H9 (cell line): Measurements from ENCODE around the gene TTC31. TPM values are rescaled to one million over a fixed set of nuclear protein-coding genes. Genes with fewer than 3 reads are reported as not detected.

ENCODE experiments used
- DNase-seq: peaks from one replicate; pipeline ENCODE4 v3.0.0-alpha.2; 2017
- H2AFZ ChIP-seq: one replicate; pipeline ENCODE4 v1.6.1; 2013; ENCODE audit warnings: mild to moderate bottlenecking, low read length, control low read depth, moderate library complexity
- H2AK5ac ChIP-seq: 2 replicates; pipeline ENCODE4 v1.6.1; 2013; ENCODE audit warnings: low read length, control low read depth, mixed read lengths; ENCODE audit not compliant: insufficient read length
- H2BK120ac ChIP-seq: one replicate; pipeline ENCODE4 v1.6.1; 2013; ENCODE audit warnings: low read depth, mild to moderate bottlenecking, low read length, control low read depth, inconsistent platforms; ENCODE audit not compliant: poor library complexity, severe bottlenecking
- H2BK12ac ChIP-seq: 2 replicates; pipeline ENCODE4 v1.6.1; 2013; ENCODE audit warnings: low read length, control low read depth, mixed read lengths, low read depth; ENCODE audit not compliant: insufficient read length
- H2BK15ac ChIP-seq: 2 replicates; pipeline ENCODE4 v1.6.1; 2013; ENCODE audit warnings: low read depth, low read length, control low read depth
- H2BK20ac ChIP-seq: one replicate; pipeline ENCODE4 v1.6.1; 2013; ENCODE audit warnings: low read depth, mild to moderate bottlenecking, low read length, control low read depth, inconsistent platforms; ENCODE audit not compliant: poor library complexity, severe bottlenecking
- H2BK5ac ChIP-seq: 2 replicates; pipeline ENCODE4 v1.6.1; 2013; ENCODE audit warnings: low read length, control low read depth, mixed read lengths; ENCODE audit not compliant: insufficient read length
- H3K14ac ChIP-seq: 2 replicates; pipeline ENCODE4 v1.6.1; 2013; ENCODE audit warnings: low read length, control low read depth; ENCODE audit not compliant: insufficient read depth
- H3K18ac ChIP-seq: 2 replicates; pipeline ENCODE4 v1.6.1; 2013; ENCODE audit warnings: low read depth, mild to moderate bottlenecking, mixed read lengths, low read length, control low read depth; ENCODE audit not compliant: insufficient read length
- H3K23ac ChIP-seq: 2 replicates; pipeline ENCODE4 v1.6.1; 2013; ENCODE audit warnings: low read length, control low read depth, mixed read lengths, low read depth; ENCODE audit not compliant: insufficient read length
- H3K23me2 ChIP-seq: 2 replicates; pipeline ENCODE4 v1.6.1; 2013; ENCODE audit warnings: low read depth, mild to moderate bottlenecking, mixed read lengths, low read length, control low read depth; ENCODE audit not compliant: insufficient read length, poor library complexity, severe bottlenecking
- H3K27ac ChIP-seq: 2 replicates; pipeline ENCODE4 v1.5.1; 2013; ENCODE audit warnings: low read length, control low read depth, mixed read lengths, low read depth; ENCODE audit not compliant: insufficient read length
- H3K27me3 ChIP-seq: 2 replicates; pipeline ENCODE4 v1.6.1; 2013; ENCODE audit warnings: low read length, control low read depth, inconsistent platforms; ENCODE audit not compliant: insufficient read depth
- H3K4ac ChIP-seq: 2 replicates; pipeline ENCODE4 v1.6.1; 2013; ENCODE audit warnings: low read depth, mild to moderate bottlenecking, control low read depth, inconsistent platforms, low read length, moderate library complexity
- H3K4me1 ChIP-seq: 2 replicates; pipeline ENCODE4 v1.6.1; 2013; ENCODE audit warnings: low read length, control low read depth, inconsistent platforms; ENCODE audit not compliant: insufficient read depth
- H3K4me2 ChIP-seq: 2 replicates; pipeline ENCODE4 v1.6.1; 2013; ENCODE audit warnings: low read length, control low read depth, mixed read lengths; ENCODE audit not compliant: insufficient read length, insufficient read depth
- H3K56ac ChIP-seq: 2 replicates; pipeline ENCODE4 v1.6.1; 2013; ENCODE audit warnings: low read depth, mild to moderate bottlenecking, mixed read lengths, low read length, control low read depth; ENCODE audit not compliant: insufficient read length
- H3K79me1 ChIP-seq: 2 replicates; pipeline ENCODE4 v1.6.1; 2013; ENCODE audit warnings: low read depth, mild to moderate bottlenecking, moderate library complexity, low read length, control low read depth, inconsistent platforms; ENCODE audit not compliant: insufficient read depth, poor library complexity, severe bottlenecking
- H3K79me2 ChIP-seq: 2 replicates; pipeline ENCODE4 v1.6.1; 2013; ENCODE audit warnings: low read length, control low read depth, inconsistent platforms; ENCODE audit not compliant: insufficient read depth
- H3K9ac ChIP-seq: 2 replicates; pipeline ENCODE4 v1.6.1; 2013; ENCODE audit warnings: low read length, control low read depth, mixed read lengths; ENCODE audit not compliant: insufficient read length; ENCODE audit errors: extremely low read depth
- H3K9me3 ChIP-seq: one replicate; pipeline ENCODE4 v1.6.1; 2013; ENCODE audit warnings: low read depth, low read length, inconsistent platforms; ENCODE audit not compliant: control insufficient read depth
- H3T11ph ChIP-seq: one replicate; pipeline ENCODE4 v1.6.1; 2013; ENCODE audit warnings: mild to moderate bottlenecking, low read length, control low read depth, inconsistent platforms
- H4K20me1 ChIP-seq: one replicate; pipeline ENCODE4 v1.6.1; 2013; ENCODE audit not compliant: control insufficient read depth, insufficient read length, insufficient read depth
- H4K5ac ChIP-seq: 2 replicates; pipeline ENCODE4 v1.6.1; 2013; ENCODE audit warnings: low read depth, mild to moderate bottlenecking, mixed read lengths, low read length, control low read depth; ENCODE audit not compliant: insufficient read length
- H4K8ac ChIP-seq: replicated peaks from 2 replicates; pipeline ENCODE4 v1.6.1; 2013; ENCODE audit warnings: low read length, control low read depth, mixed read lengths, low read depth; ENCODE audit not compliant: insufficient read length
- H4K91ac ChIP-seq: 2 replicates; pipeline ENCODE4 v1.6.1; 2013; ENCODE audit warnings: low read depth, mild to moderate bottlenecking, moderate library complexity, mixed read lengths, low read length, control low read depth; ENCODE audit not compliant: insufficient read length
- H3K27ac Mint-ChIP-seq, 3 experiments: 2 replicates in 2 of 3; 3 replicates in 1 of 3; pipeline ENCODE4 v1.8.0; 2020 to 2021; ENCODE audit warnings: mixed read lengths in 3 of 3, mild to moderate bottlenecking in 1 of 3, moderate library complexity in 1 of 3
- H3K27me3 Mint-ChIP-seq: 2 replicates; pipeline ENCODE4 v1.8.0; 2021; ENCODE audit warnings: low read depth, mild to moderate bottlenecking, moderate library complexity, mixed read lengths
- H3K36me3 Mint-ChIP-seq, 3 experiments: 2 replicates in 2 of 3; 3 replicates in 1 of 3; pipeline ENCODE4 v1.8.0; 2020 to 2021; ENCODE audit warnings: low read depth in 3 of 3, mixed read lengths in 3 of 3; ENCODE audit not compliant: insufficient read depth in 1 of 3
- H3K4me1 Mint-ChIP-seq, 2 experiments: 2 replicates each; pipeline ENCODE4 v1.8.0; 2020; ENCODE audit warnings: mixed read lengths in 2 of 2
- H3K4me3 Mint-ChIP-seq, 2 experiments: 2 replicates in 1 of 2; 3 replicates in 1 of 2; pipeline ENCODE4 v1.8.0; 2020 to 2021; ENCODE audit warnings: mild to moderate bottlenecking in 2 of 2, mixed read lengths in 2 of 2, moderate library complexity in 1 of 2
- H3K9me3 Mint-ChIP-seq, 2 experiments: 2 replicates in 1 of 2; 3 replicates in 1 of 2; pipeline ENCODE4 v1.8.0; 2020; ENCODE audit warnings: mild to moderate bottlenecking in 2 of 2, mixed read lengths in 2 of 2, moderate library complexity in 1 of 2
- WGBS: extraction: QIAGEN DNeasy Blood & Tissue Kit; methylation state at CpG from one replicate; pipeline ENCODE4 v1.1.7; 2013; ENCODE audit warnings: missing lambda C conversion rate, low lambda C conversion rate, mixed read lengths; ENCODE audit not compliant: insufficient read length; ENCODE audit errors: extremely low coverage; 5-methylcytosine and 5-hydroxymethylcytosine counted together
- total RNA-seq: library from RNA; stranded (reverse); gene quantifications from 2 replicates; pipeline ENCODE4 v1.2.1, GENCODE V29; 2021
- TF ChIP-seq, protein P1 (sequence below): fragments of 200-600 bp; sonication (generic); conservative IDR thresholded peaks from 3 replicates; pipeline ENCODE4 v1.8.0; 2021; ENCODE audit warnings: antibody characterized with exemption, mild to moderate bottlenecking

Gene TTC31
- total RNA-seq, 1 experiment from 2014 or later, result 33.3 TPM

- no peaks in the 10 kb centered on the region for H3K27me3 ChIP-seq
- no peak overlapping the region for H3K18ac ChIP-seq
- no peaks in the 10 kb centered on the region for H3K9me3 ChIP-seq
- Mint-ChIP-seq H3K27ac (no peak overlapping the region), H3K9me3 (no peaks in the 10 kb centered on the region; a peak in 1 of 5 replicates), H3K36me3 (peaks cover 13 to 31% (median 23%) of the 10 kb centered on the region in 3 experiments), H3K27me3 (peaks cover 3% of the 10 kb centered on the region), H3K4me1 (peaks cover 11 to 12% of the 10 kb centered on the region in 2 experiments), H3K4me3 (peak overlapping the region in 1 of 2 experiments; percentile 23; a peak in 1 of 5 replicates)
- H3K23ac ChIP-seq, result no peak overlapping the region
- H3K9ac ChIP-seq, result no peak overlapping the region
- H4K20me1 ChIP-seq, result no peaks in the 10 kb centered on the region
- no peak overlapping the region for H3K14ac ChIP-seq
- WGBS, result no CpG with 5 or more reads among the region's 6 CpGs
- no peak overlapping the region for H3K4ac ChIP-seq
- TF ChIP-seq, protein P1, sequence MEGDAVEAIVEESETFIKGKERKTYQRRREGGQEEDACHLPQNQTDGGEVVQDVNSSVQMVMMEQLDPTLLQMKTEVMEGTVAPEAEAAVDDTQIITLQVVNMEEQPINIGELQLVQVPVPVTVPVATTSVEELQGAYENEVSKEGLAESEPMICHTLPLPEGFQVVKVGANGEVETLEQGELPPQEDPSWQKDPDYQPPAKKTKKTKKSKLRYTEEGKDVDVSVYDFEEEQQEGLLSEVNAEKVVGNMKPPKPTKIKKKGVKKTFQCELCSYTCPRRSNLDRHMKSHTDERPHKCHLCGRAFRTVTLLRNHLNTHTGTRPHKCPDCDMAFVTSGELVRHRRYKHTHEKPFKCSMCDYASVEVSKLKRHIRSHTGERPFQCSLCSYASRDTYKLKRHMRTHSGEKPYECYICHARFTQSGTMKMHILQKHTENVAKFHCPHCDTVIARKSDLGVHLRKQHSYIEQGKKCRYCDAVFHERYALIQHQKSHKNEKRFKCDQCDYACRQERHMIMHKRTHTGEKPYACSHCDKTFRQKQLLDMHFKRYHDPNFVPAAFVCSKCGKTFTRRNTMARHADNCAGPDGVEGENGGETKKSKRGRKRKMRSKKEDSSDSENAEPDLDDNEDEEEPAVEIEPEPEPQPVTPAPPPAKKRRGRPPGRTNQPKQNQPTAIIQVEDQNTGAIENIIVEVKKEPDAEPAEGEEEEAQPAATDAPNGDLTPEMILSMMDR, result no peak
- H2BK20ac ChIP-seq, result no peak overlapping the region
- no peak overlapping the region for H3K4me2 ChIP-seq
- no peak overlapping the region for H3K56ac ChIP-seq
- no peak overlapping the region for H4K5ac ChIP-seq
- peaks cover 8% of the 10 kb centered on the region for H3K23me2 ChIP-seq
- DNase-seq, result no peak
- H3K79me2 ChIP-seq, result no peaks in the 10 kb centered on the region
- no peak overlapping the region for H2BK5ac ChIP-seq
- no peak overlapping the region for H2BK12ac ChIP-seq
- H2BK15ac ChIP-seq, result no peak overlapping the region
- H3K4me1 ChIP-seq, result no peaks in the 10 kb centered on the region
- no peak overlapping the region for H3K27ac ChIP-seq
- no peaks in the 10 kb centered on the region for H3K79me1 ChIP-seq
- no peak overlapping the region for H2AFZ ChIP-seq
- no peak overlapping the region for H2AK5ac ChIP-seq
- no peak overlapping the region for H3T11ph ChIP-seq
- H4K8ac ChIP-seq, result no peak overlapping the region
- H4K91ac ChIP-seq, result no peak overlapping the region
- no peak overlapping the region for H2BK120ac ChIP-seq
These were observed 8.4 kb upstream of the TTC31 start for GRCh38 chr2:74474481-74474880.
